ENCODE results near the gene SPATA20. TPM values are rescaled to one million over a fixed set of nuclear protein-coding genes. Genes with fewer than 3 reads are reported as not detected.

Gene SPATA20
- total RNA-seq, 1 donor from 2014 or later: 58.1 TPM

DNA sequence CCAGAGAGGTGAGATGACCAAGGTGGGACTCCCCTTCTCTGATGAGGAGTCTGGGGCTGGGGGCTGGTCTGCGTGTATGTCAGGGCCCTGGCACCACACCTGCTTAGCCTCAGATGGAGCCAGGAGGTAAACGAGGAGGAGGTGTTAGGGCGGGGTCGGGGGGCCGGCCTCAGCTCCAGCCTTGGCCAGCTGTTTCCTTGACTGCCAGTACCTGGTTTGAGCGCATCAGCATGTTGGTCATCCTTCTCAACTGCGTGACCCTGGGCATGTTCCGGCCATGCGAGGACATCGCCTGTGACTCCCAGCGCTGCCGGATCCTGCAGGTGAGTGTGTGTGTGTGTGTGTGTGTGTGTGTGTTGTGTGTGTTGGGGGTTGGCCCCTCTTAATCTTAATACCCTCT lies 21.7 kb downstream of the SPATA20 start:
- DNase-seq (ENCODE audit: extremely low spot score, unreplicated experiment): no peak
- Mint-ChIP-seq H3K4me1 (ENCODE audit: unreplicated experiment) (peaks cover 10% of the 10 kb centered on the region), H3K9me3 (ENCODE audit: unreplicated experiment) (no peaks in the 10 kb centered on the region), H3K27ac (ENCODE audit: unreplicated experiment) (no peak overlapping the region), H3K4me3 (ENCODE audit: unreplicated experiment) (no peak overlapping the region), H3K27me3 (ENCODE audit: unreplicated experiment) (peaks cover 46% of the 10 kb centered on the region), H3K36me3 (ENCODE audit: unreplicated experiment) (no peaks in the 10 kb centered on the region)
- TF ChIP-seq, protein P1, sequence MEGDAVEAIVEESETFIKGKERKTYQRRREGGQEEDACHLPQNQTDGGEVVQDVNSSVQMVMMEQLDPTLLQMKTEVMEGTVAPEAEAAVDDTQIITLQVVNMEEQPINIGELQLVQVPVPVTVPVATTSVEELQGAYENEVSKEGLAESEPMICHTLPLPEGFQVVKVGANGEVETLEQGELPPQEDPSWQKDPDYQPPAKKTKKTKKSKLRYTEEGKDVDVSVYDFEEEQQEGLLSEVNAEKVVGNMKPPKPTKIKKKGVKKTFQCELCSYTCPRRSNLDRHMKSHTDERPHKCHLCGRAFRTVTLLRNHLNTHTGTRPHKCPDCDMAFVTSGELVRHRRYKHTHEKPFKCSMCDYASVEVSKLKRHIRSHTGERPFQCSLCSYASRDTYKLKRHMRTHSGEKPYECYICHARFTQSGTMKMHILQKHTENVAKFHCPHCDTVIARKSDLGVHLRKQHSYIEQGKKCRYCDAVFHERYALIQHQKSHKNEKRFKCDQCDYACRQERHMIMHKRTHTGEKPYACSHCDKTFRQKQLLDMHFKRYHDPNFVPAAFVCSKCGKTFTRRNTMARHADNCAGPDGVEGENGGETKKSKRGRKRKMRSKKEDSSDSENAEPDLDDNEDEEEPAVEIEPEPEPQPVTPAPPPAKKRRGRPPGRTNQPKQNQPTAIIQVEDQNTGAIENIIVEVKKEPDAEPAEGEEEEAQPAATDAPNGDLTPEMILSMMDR (IDR thresholded peaks at IDR 0.05): no peak

GRCh38 chr17:50569592-50569991 lies 22.6 kb downstream of the SPATA20 start:
- Mint-ChIP-seq H3K27me3 (ENCODE audit: unreplicated experiment) (peaks cover 42% of the 10 kb centered on the region), H3K4me1 (ENCODE audit: unreplicated experiment) (peaks cover 4% of the 10 kb centered on the region)

DNA sequence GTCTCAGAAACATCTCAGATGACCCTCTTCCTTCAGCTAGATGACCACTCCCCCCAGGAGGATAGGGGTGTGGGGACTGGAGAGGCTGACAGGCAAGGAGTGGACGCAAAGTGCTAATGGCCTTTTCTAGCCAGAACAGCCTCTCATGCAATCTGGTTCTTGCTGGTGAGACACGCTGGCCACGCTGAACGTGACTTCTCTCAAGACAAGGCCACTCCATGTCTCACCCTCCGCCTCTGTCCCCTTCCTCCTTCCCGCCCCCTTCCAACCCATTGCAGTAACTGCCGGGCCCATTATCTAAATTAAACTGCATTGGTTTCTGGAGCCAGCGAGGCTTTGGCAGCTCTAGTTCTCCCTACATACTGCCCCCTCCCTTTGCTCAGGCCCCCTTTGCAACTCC lies 23.1 kb downstream of the SPATA20 start:
- DNase-seq (ENCODE audit: extremely low spot score, unreplicated experiment): no peak
- H3K4me3 Mint-ChIP-seq (ENCODE audit: unreplicated experiment): no peak overlapping the region
- H3K27me3 Mint-ChIP-seq (ENCODE audit: unreplicated experiment): peaks cover 40% of the 10 kb centered on the region
- TF ChIP-seq, protein P1 (IDR thresholded peaks at IDR 0.05): no peak
- no peaks in the 10 kb centered on the region for H3K36me3 Mint-ChIP-seq (ENCODE audit: unreplicated experiment)
- H3K27ac Mint-ChIP-seq (ENCODE audit: unreplicated experiment): no peak overlapping the region
- peaks cover under 1% of the 10 kb centered on the region for H3K4me1 Mint-ChIP-seq (ENCODE audit: unreplicated experiment)
- H3K9me3 Mint-ChIP-seq (ENCODE audit: unreplicated experiment): no peaks in the 10 kb centered on the region

More at GRCh38 chr17:50569592-50569991, 22.6 kb downstream of the SPATA20 start:
- Mint-ChIP-seq H3K9me3 (ENCODE audit: unreplicated experiment) (no peaks in the 10 kb centered on the region), H3K27ac (ENCODE audit: unreplicated experiment) (no peak overlapping the region), H3K36me3 (ENCODE audit: unreplicated experiment) (no peaks in the 10 kb centered on the region), H3K4me3 (ENCODE audit: unreplicated experiment) (no peak overlapping the region)
- TF ChIP-seq, protein P1 (IDR thresholded peaks at IDR 0.05): no peak
- DNase-seq (ENCODE audit: extremely low spot score, unreplicated experiment): no peak

DNA sequence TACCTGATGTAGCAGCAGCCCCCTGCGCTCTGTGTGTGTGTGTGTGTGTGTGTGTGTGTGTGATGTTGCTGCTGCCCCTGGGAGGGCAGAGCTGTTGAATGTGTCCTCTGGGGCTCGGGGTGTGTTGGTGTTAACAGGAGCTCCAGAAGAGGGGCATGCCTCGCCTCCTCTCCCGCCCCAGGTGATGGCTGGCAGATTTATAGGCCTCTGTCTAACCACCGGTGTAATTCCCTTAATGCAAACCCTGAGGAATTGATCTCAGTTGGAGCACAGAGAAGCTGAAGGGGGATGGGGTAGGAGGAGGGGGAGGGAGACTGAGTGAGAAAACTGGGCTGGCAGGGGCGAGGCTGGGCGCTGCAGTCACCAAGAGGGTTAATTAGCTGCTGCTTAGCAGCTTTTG lies 23.6 kb downstream of the SPATA20 start:
- Mint-ChIP-seq H3K27me3 (ENCODE audit: unreplicated experiment) (peaks cover 38% of the 10 kb centered on the region), H3K36me3 (ENCODE audit: unreplicated experiment) (no peaks in the 10 kb centered on the region), H3K4me3 (ENCODE audit: unreplicated experiment) (no peak overlapping the region), H3K27ac (ENCODE audit: unreplicated experiment) (no peak overlapping the region), H3K9me3 (ENCODE audit: unreplicated experiment) (no peaks in the 10 kb centered on the region), H3K4me1 (ENCODE audit: unreplicated experiment) (no peaks in the 10 kb centered on the region)
- TF ChIP-seq, protein P1 (IDR thresholded peaks at IDR 0.05): no peak
- no peak for DNase-seq (ENCODE audit: extremely low spot score, unreplicated experiment)

GRCh38 chr17:50571681-50572080 lies 24.7 kb downstream of the SPATA20 start:
- no peaks in the 10 kb centered on the region for H3K36me3 Mint-ChIP-seq (ENCODE audit: unreplicated experiment)
- no peak overlapping the region for H3K4me3 Mint-ChIP-seq (ENCODE audit: unreplicated experiment)
- TF ChIP-seq, protein P1 (IDR thresholded peaks at IDR 0.05): no peak
- H3K9me3 Mint-ChIP-seq (ENCODE audit: unreplicated experiment): no peaks in the 10 kb centered on the region
- peaks cover 28% of the 10 kb centered on the region for H3K27me3 Mint-ChIP-seq (ENCODE audit: unreplicated experiment)
- no peak for DNase-seq (ENCODE audit: extremely low spot score, unreplicated experiment)
- no peak overlapping the region for H3K27ac Mint-ChIP-seq (ENCODE audit: unreplicated experiment)
- no peaks in the 10 kb centered on the region for H3K4me1 Mint-ChIP-seq (ENCODE audit: unreplicated experiment)
